Endothelial cell of umbilical vein (primary cell): Measurements from ENCODE around the gene ANGEL2. TPM values are rescaled to one million over a fixed set of nuclear protein-coding genes. Genes with fewer than 3 reads are reported as not detected.

Source experiments
- BruUV-seq: library from RNA; stranded (reverse); fragments of 400-500 nt; replicated peaks from 2 replicates; lab custom pipeline; 2021; lab: Mats Ljungman, UMichigan
- CTCF ChIA-PET: fragments of 300-600, 350-600 bp; sonication (Branson Sonifier 250); formaldehyde crosslinking; loops from one replicate; lab custom pipeline; 2021; ENCODE audit warnings: antibody characterized with exemption, inconsistent platforms; lab: Charles Lee
- POLR2A ChIA-PET: fragments of 300-600, 350-600 bp; sonication (Branson Sonifier 250); formaldehyde crosslinking; loops from one replicate; lab custom pipeline; 2021; ENCODE audit warnings: antibody characterized with exemption, inconsistent platforms; lab: Charles Lee
- DNase-seq: peaks from one replicate; pipeline ENCODE4 v3.0.0-alpha.2; 2011; ENCODE audit warnings: low read depth, low spot score
- FAIRE-seq: peaks from 2 replicates; lab custom pipeline; 2011; peaks lifted over from hg19 to GRCh38; lab: Jason Lieb, UNC
- H2AFZ ChIP-seq: 2 replicates; pipeline ENCODE4 v1.6.0; 2012; ENCODE audit warnings: low read depth, low read length, control low read depth, inconsistent platforms
- H3K27ac ChIP-seq: 2 replicates; pipeline ENCODE4 v1.5.1; 2011; ENCODE audit warnings: low read depth, mild to moderate bottlenecking, control low read depth, low read length, moderate library complexity; ENCODE audit not compliant: insufficient read depth
- H3K27me3 ChIP-seq, 2 experiments: 2 replicates each; pipeline versions ENCODE4 v1.6.0 to v1.6.1; 2011; ENCODE audit warnings: low read length in 2 of 2, mixed read lengths in 1 of 2; ENCODE audit not compliant: control insufficient read depth in 2 of 2, insufficient read depth in 2 of 2
- H3K36me3 ChIP-seq, 2 experiments: 2 replicates in 1 of 2; 3 replicates in 1 of 2; pipeline ENCODE4 v1.5.1; 2011; ENCODE audit warnings: low read length in 2 of 2, mild to moderate bottlenecking in 1 of 2, moderate library complexity in 1 of 2; ENCODE audit not compliant: control insufficient read depth in 2 of 2, insufficient read depth in 2 of 2; ENCODE audit errors: extremely low read depth in 1 of 2
- H3K4me1 ChIP-seq: 3 replicates; pipeline ENCODE4 v1.5.1; 2011; ENCODE audit warnings: mild to moderate bottlenecking, low read length; ENCODE audit not compliant: control insufficient read depth, insufficient read depth; ENCODE audit errors: extremely low read depth
- H3K4me2 ChIP-seq: 2 replicates; pipeline ENCODE4 v1.6.1; 2011; ENCODE audit warnings: low read length, control low read depth, mixed read lengths; ENCODE audit not compliant: insufficient read depth
- H3K4me3 ChIP-seq, 3 experiments: fragments of 200-600 bp in 1 of 3; sonication (generic), shearing (Covaris generic) in 1 of 3; replicated peaks in 1 of 3; 2 replicates each; pipeline ENCODE4 v1.5.1; 2011 to 2016; ENCODE audit warnings: control low read depth in 3 of 3, low read length in 3 of 3, mild to moderate bottlenecking in 2 of 3, inconsistent platforms in 1 of 3, low read depth in 1 of 3, moderate library complexity in 1 of 3; ENCODE audit not compliant: insufficient read depth in 1 of 3
- H3K79me2 ChIP-seq: 2 replicates; pipeline ENCODE4 v1.6.0; 2012; ENCODE audit warnings: low read length, inconsistent platforms; ENCODE audit not compliant: control insufficient read depth, insufficient read depth
- H3K9ac ChIP-seq: replicated peaks from 2 replicates; pipeline ENCODE3; 2011; ENCODE audit warnings: low read length, control low read depth; ENCODE audit not compliant: insufficient read depth; ENCODE audit errors: extremely low read depth
- H3K9me1 ChIP-seq: replicated peaks from 3 replicates; pipeline ENCODE4 v1.6.0; 2011; ENCODE audit warnings: mild to moderate bottlenecking, low read length; ENCODE audit not compliant: control insufficient read depth, insufficient read depth; ENCODE audit errors: extremely low read depth
- H3K9me3 ChIP-seq: replicated peaks from 2 replicates; pipeline ENCODE4 v1.5.1; 2012; ENCODE audit warnings: low read length, inconsistent platforms; ENCODE audit not compliant: control insufficient read depth, insufficient read depth
- H4K20me1 ChIP-seq: replicated peaks from 2 replicates; pipeline ENCODE3; 2011; ENCODE audit warnings: mild to moderate bottlenecking, low read length; ENCODE audit not compliant: control insufficient read depth, insufficient read depth; ENCODE audit errors: extremely low read depth
- CTCF ChIP-seq, 2 donors: IDR thresholded peaks; 1 replicate in 1 of 2; 2 replicates in 1 of 2; pipeline ENCODE4 v1.5.1; 2011; ENCODE audit warnings: low read length in 2 of 2, mild to moderate bottlenecking in 2 of 2, moderate library complexity in 2 of 2, control low read depth in 1 of 2, inconsistent platforms in 1 of 2, low read depth in 1 of 2; ENCODE audit not compliant: insufficient read depth in 1 of 2; ENCODE audit errors: extremely low read depth in 1 of 2
- EZH2 ChIP-seq: IDR thresholded peaks from 2 replicates; pipeline ENCODE4 v1.6.1; 2012; ENCODE audit warnings: borderline replicate concordance, low read depth, mild to moderate bottlenecking, moderate library complexity, low read length, inconsistent platforms; ENCODE audit not compliant: severe bottlenecking
- FOS ChIP-seq: IDR thresholded peaks from 2 replicates; pipeline ENCODE4 v1.6.1; 2011; ENCODE audit warnings: mild to moderate bottlenecking, low read length, moderate library complexity, borderline replicate concordance; ENCODE audit not compliant: insufficient read depth
- GATA2 ChIP-seq: IDR thresholded peaks from 2 replicates; pipeline ENCODE4 v1.7.0; 2011; ENCODE audit warnings: low read depth, mild to moderate bottlenecking, moderate library complexity, mixed read lengths, low read length; ENCODE audit not compliant: insufficient read length, insufficient read depth
- JUN ChIP-seq: IDR thresholded peaks from 2 replicates; pipeline ENCODE4 v1.6.1; 2011; ENCODE audit warnings: borderline replicate concordance, low read depth; ENCODE audit not compliant: insufficient read length, insufficient read depth
- MAX ChIP-seq: IDR thresholded peaks from 2 replicates; pipeline ENCODE4 v1.6.1; 2011; ENCODE audit not compliant: insufficient read depth, insufficient read length
- MYC ChIP-seq: IDR thresholded peaks from one replicate; pipeline ENCODE4 v1.6.1; 2011; ENCODE audit warnings: mild to moderate bottlenecking, low read depth, low read length
- POLR2A ChIP-seq: IDR thresholded peaks from 2 replicates; pipeline ENCODE4 v1.6.1; 2012; ENCODE audit warnings: low read depth, mild to moderate bottlenecking, control low read depth, low read length
- POLR2AphosphoS5 ChIP-seq: IDR thresholded peaks from 2 replicates; pipeline ENCODE4 v1.6.1; 2012; ENCODE audit warnings: low read depth, mild to moderate bottlenecking, control low read depth, low read length, moderate library complexity; ENCODE audit not compliant: insufficient read depth
- dilution Hi-C: fragments of 300-500 bp; cut with MboI; formaldehyde crosslinking; loops from one replicate; pipeline ENCODE4 v1.15.0; 2019; ENCODE audit warnings: low sequenced_read_pairs; ENCODE audit not compliant: extremely low pct_ligation_motif_present
- intact Hi-C: fragments of 100-400 bp; cut with micrococcal nuclease; formaldehyde crosslinking; loops from one replicate; pipeline ENCODE4 v1.10.0; 2022
- polyA plus RNA-seq, 4 experiments: library from polyadenylated mRNA; depleted of rRNA in 3 of 4; stranded (reverse) in 3 of 4; unstranded in 1 of 4; fragments of >200 nt; gene quantifications; 2 replicates each; pipeline versions ENCODE4 v1.2.1 to v1.2.3, GENCODE V29; 2011 to 2012; ENCODE audit warnings: missing spikeins in 1 of 4
- total RNA-seq: library from RNA; stranded (reverse); gene quantifications from 2 replicates; pipeline ENCODE4 v1.2.3, GENCODE V29; 2021

The ANGEL2 gene
- total and polyA plus RNA-seq, 2 donors (not counting 3 experiments of a cell fraction or from before 2014, with no cell fraction given), result 11.9 to 39.1 TPM

GRCh38 chr1:212942679-212943392, 72.8 kb downstream of the ANGEL2 start:
- Histone ChIP-seq H3K4me3 (no peak overlapping the region), H3K27me3 (peaks cover 9 to 24% of the 10 kb centered on the region in 2 experiments), H2AFZ (no peak overlapping the region), H3K27ac (no peak overlapping the region), H3K9ac (no peak overlapping the region), H4K20me1 (no peaks in the 10 kb centered on the region), H3K4me1 (no peaks in the 10 kb centered on the region), H3K9me3 (no peaks in the 10 kb centered on the region), H3K4me2 (no peak overlapping the region), H3K9me1 (no peaks in the 10 kb centered on the region), H3K79me2 (no peaks in the 10 kb centered on the region), H3K36me3 (no peaks in the 10 kb centered on the region)
- no peak for TF ChIP-seq JUN
- TF ChIP-seq POLR2A, result no peak
- no peak for TF ChIP-seq MAX
- no peak for TF ChIP-seq POLR2AphosphoS5
- no peak for TF ChIP-seq CTCF (IDR thresholded peaks at IDR 0.05; ENCODE audit: extremely low read depth in 1 of 2, insufficient read depth in 1 of 2, low read depth in 1 of 2, low read length in 2 of 2)
- TF ChIP-seq GATA2, result no peak
- TF ChIP-seq FOS, result no peak
- TF ChIP-seq EZH2, result no peak
- TF ChIP-seq MYC, result no peak
- no TSS peak for BruUV-seq
- intact Hi-C loops (no loop called here), dilution Hi-C loops (no loop called here)
- DNase-seq (no peak), FAIRE-seq (no peak)
- ChIA-PET POLR2A (no interaction called here), CTCF (no interaction called here)

Other genes starting within 250 kb of the ANGEL2 start
- 27.7 and 30.2 TPM in 2 replicates for gene NSL1, start 224.1 kb downstream of the ANGEL2 start, total RNA-seq
- gene NSL1, start 224.1 kb downstream of the ANGEL2 start, polyA plus RNA-seq, result 15.5 and 18.9 TPM in 2 replicates
- 7.8 and 8.0 TPM in 2 replicates for gene TATDN3, start 224.0 kb downstream of the ANGEL2 start, total RNA-seq
- 3.5 and 4.3 TPM in 2 replicates for gene TATDN3, start 224.0 kb downstream of the ANGEL2 start, polyA plus RNA-seq
- not detected in 2 replicates for gene SPATA45, start 168.2 kb downstream of the ANGEL2 start, total RNA-seq
- gene SPATA45, start 168.2 kb downstream of the ANGEL2 start, polyA plus RNA-seq, result not detected in 2 replicates
- gene FLVCR1, start 157.6 kb downstream of the ANGEL2 start, total RNA-seq, result 11.9 and 12.0 TPM in 2 replicates
- 3.2 and 3.5 TPM in 2 replicates for gene FLVCR1, start 157.6 kb downstream of the ANGEL2 start, polyA plus RNA-seq
- gene VASH2, start 65.3 kb downstream of the ANGEL2 start, total RNA-seq, result 1.4 and 2.9 TPM in 2 replicates
- gene VASH2, start 65.3 kb downstream of the ANGEL2 start, polyA plus RNA-seq, result 0.30 and 0.70 TPM in 2 replicates
- gene RPS6KC1, start 35.4 kb upstream of the ANGEL2 start, total RNA-seq, result 14.9 and 18.6 TPM in 2 replicates
- gene RPS6KC1, start 35.4 kb upstream of the ANGEL2 start, polyA plus RNA-seq, result 4.0 and 5.1 TPM in 2 replicates